ENCODE data around the gene KCNN1.

Gene KCNN1

DNA sequence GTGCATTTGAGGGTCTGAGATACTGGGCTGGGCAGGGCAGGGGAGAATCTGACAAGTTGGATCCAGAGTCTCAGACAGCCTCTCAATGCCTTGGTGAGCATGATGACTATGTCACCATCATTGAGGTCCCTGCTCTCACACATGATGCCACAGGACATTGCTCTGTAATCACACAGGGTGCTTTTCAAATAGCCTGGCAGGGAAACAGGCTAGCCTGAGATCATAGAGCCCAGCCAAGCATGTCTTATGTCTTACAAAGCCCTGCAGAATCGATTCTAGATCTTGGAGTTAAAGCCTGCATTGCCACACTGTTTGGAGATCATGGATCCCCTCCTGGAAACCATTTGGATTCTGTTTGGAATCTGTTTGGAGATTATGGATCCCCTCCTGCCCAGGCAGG lies 5.3 kb downstream of the KCNN1 start:
- POLR2A ChIA-PET = no interaction called here
- no peak for TF ChIP-seq IKZF3 (tag by site-specific recombination; IDR thresholded peaks at IDR 0.05)
- TF ChIP-seq ZNF623 (tag by site-specific recombination; IDR thresholded peaks at IDR 0.05) = 0 out of 2 replicates have a peak, but pooled peaks have one; percentile 27
- no peak for TF ChIP-seq ZFHX2 (tag by site-specific recombination; conservative IDR thresholded peaks at IDR 0.05)
- no peak for TF ChIP-seq ZNF621 (tag by site-specific recombination; IDR thresholded peaks at IDR 0.05)
- peak; percentile 97 for TF ChIP-seq ZBTB17 (tag by site-specific recombination; IDR thresholded peaks at IDR 0.05)
- Histone ChIP-seq H3K4me3 (ENCODE audit: low read depth, low read length) (no peak overlapping the region), H3K36me3 (ENCODE audit: control insufficient read depth in 2 of 2, insufficient read depth in 1 of 2, low read length in 2 of 2) (peaks cover 0 to 3% of the 10 kb centered on the region in 2 experiments; a peak in 1 of 3 replicates), H3K9me3 (ENCODE audit: control insufficient read depth, insufficient read depth, low read depth, low read length) (no peaks in the 10 kb centered on the region), H3K4me1 (ENCODE audit: control insufficient read depth, insufficient read depth, low read length) (no peaks in the 10 kb centered on the region), H3K27ac (ENCODE audit: extremely low read depth, low read depth, low read length) (no peak overlapping the region)
- CTCF ChIA-PET = no interaction called here

DNA sequence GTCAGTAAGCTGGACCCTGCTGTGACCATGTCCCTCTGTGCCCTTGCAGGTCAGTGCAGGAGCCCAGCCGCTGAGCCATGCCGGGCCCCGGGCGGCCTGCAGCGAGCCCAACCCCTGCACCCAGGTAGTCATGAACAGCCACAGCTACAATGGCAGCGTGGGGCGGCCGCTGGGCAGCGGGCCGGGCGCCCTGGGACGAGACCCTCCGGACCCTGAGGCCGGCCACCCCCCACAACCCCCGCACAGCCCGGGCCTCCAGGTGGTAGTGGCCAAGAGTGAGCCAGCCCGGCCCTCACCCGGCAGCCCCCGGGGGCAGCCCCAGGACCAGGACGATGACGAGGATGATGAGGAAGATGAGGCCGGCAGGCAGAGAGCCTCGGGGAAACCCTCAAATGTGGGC lies 6.9 kb downstream of the KCNN1 start:
- POLR2A ChIA-PET = interaction anchor here (0.6 kb wide), 1 partner anchor 37 kb away, joined by 3 read pairs; no protein-coding TSS in a partner anchor
- Histone ChIP-seq H3K9me3 (ENCODE audit: control insufficient read depth, insufficient read depth, low read depth, low read length) (no peaks in the 10 kb centered on the region), H3K4me3 (ENCODE audit: low read depth, low read length) (no peak overlapping the region)

DNA sequence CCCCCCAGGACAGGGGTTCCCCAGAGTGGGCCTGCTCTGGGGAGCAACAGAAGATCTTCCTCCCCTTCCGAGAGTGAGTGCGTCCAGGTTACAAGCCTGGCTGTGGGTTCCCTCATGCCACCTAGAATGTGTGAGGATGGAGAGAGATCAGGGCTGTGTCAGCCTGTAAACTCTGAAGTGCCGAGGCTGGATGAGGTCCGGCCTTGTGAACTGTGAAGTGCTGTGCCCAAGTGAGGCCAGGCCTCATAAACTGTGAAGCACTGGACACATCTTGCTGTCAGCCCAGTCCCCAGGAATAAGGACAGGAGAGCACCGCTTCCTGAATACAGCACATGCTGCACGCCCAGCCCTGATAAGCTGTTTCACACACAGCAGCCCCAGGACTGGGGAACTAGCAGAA lies 7.6 kb downstream of the KCNN1 start:
- POLR2A ChIA-PET = interaction anchor here (0.6 kb wide), 1 partner anchor 37 kb away, joined by 3 read pairs; no protein-coding TSS in a partner anchor
- H3K36me3 ChIP-seq (ENCODE audit: control insufficient read depth in 2 of 2, insufficient read depth in 1 of 2, low read length in 2 of 2) = peaks cover 0 to 3% of the 10 kb centered on the region in 2 experiments; a peak in 1 of 3 replicates

More for the DNA sequence above, 6.9 kb downstream of the KCNN1 start:
- Histone ChIP-seq H3K4me1 (ENCODE audit: control insufficient read depth, insufficient read depth, low read length) (no peaks in the 10 kb centered on the region), H3K27ac (ENCODE audit: extremely low read depth, low read depth, low read length) (no peak overlapping the region), H3K36me3 (ENCODE audit: control insufficient read depth in 2 of 2, insufficient read depth in 1 of 2, low read length in 2 of 2) (peaks cover 0 to 3% of the 10 kb centered on the region in 2 experiments; a peak in 1 of 3 replicates)
- no peak for TF ChIP-seq ZNF677 (tag by site-specific recombination; IDR thresholded peaks at IDR 0.05)
- TF ChIP-seq, protein P1, sequence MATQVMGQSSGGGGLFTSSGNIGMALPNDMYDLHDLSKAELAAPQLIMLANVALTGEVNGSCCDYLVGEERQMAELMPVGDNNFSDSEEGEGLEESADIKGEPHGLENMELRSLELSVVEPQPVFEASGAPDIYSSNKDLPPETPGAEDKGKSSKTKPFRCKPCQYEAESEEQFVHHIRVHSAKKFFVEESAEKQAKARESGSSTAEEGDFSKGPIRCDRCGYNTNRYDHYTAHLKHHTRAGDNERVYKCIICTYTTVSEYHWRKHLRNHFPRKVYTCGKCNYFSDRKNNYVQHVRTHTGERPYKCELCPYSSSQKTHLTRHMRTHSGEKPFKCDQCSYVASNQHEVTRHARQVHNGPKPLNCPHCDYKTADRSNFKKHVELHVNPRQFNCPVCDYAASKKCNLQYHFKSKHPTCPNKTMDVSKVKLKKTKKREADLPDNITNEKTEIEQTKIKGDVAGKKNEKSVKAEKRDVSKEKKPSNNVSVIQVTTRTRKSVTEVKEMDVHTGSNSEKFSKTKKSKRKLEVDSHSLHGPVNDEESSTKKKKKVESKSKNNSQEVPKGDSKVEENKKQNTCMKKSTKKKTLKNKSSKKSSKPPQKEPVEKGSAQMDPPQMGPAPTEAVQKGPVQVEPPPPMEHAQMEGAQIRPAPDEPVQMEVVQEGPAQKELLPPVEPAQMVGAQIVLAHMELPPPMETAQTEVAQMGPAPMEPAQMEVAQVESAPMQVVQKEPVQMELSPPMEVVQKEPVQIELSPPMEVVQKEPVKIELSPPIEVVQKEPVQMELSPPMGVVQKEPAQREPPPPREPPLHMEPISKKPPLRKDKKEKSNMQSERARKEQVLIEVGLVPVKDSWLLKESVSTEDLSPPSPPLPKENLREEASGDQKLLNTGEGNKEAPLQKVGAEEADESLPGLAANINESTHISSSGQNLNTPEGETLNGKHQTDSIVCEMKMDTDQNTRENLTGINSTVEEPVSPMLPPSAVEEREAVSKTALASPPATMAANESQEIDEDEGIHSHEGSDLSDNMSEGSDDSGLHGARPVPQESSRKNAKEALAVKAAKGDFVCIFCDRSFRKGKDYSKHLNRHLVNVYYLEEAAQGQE (tag by site-specific recombination; IDR thresholded peaks at IDR 0.05) = no peak
- TF ChIP-seq ZNF660 (tag by site-specific recombination; IDR thresholded peaks at IDR 0.05) = no peak
- TF ChIP-seq, protein P2, sequence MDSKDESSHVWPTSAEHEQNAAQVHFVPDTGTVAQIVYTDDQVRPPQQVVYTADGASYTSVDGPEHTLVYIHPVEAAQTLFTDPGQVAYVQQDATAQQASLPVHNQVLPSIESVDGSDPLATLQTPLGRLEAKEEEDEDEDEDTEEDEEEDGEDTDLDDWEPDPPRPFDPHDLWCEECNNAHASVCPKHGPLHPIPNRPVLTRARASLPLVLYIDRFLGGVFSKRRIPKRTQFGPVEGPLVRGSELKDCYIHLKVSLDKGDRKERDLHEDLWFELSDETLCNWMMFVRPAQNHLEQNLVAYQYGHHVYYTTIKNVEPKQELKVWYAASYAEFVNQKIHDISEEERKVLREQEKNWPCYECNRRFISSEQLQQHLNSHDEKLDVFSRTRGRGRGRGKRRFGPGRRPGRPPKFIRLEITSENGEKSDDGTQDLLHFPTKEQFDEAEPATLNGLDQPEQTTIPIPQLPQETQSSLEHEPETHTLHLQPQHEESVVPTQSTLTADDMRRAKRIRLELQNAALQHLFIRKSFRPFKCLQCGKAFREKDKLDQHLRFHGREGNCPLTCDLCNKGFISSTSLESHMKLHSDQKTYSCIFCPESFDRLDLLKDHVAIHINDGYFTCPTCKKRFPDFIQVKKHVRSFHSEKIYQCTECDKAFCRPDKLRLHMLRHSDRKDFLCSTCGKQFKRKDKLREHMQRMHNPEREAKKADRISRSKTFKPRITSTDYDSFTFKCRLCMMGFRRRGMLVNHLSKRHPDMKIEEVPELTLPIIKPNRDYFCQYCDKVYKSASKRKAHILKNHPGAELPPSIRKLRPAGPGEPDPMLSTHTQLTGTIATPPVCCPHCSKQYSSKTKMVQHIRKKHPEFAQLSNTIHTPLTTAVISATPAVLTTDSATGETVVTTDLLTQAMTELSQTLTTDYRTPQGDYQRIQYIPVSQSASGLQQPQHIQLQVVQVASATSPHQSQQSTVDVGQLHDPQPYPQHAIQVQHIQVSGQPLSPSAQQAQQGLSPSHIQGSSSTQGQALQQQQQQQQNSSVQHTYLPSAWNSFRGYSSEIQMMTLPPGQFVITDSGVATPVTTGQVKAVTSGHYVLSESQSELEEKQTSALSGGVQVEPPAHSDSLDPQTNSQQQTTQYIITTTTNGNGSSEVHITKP (tag by site-specific recombination; IDR thresholded peaks at IDR 0.05) = no peak
- no peak for TF ChIP-seq ZNF366 (tag by site-specific recombination; conservative IDR thresholded peaks at IDR 0.05)
- no peak for TF ChIP-seq ZNF350 (tag by site-specific recombination; IDR thresholded peaks at IDR 0.05)
- CTCF ChIA-PET = no interaction called here

More for the DNA sequence above, 7.6 kb downstream of the KCNN1 start:
- no peaks in the 10 kb centered on the region for H3K9me3 ChIP-seq (ENCODE audit: control insufficient read depth, insufficient read depth, low read depth, low read length)
- no peak for TF ChIP-seq OSR2 (tag by site-specific recombination; IDR thresholded peaks at IDR 0.05)
- TF ChIP-seq SALL2 (tag by site-specific recombination; IDR thresholded peaks at IDR 0.05; ENCODE audit: borderline replicate concordance) = no peak
- TF ChIP-seq GFI1B (tag by site-specific recombination; IDR thresholded peaks at IDR 0.05) = no peak
- no peak for TF ChIP-seq ZNF175 (tag by site-specific recombination; IDR thresholded peaks at IDR 0.05)
- no peak for TF ChIP-seq ZNF830 (tag by site-specific recombination; IDR thresholded peaks at IDR 0.05; ENCODE audit: low read depth)
- TF ChIP-seq ZNF791 (tag by site-specific recombination; IDR thresholded peaks at IDR 0.05) = no peak
- no peak for TF ChIP-seq ZFP69B (tag by site-specific recombination; IDR thresholded peaks at IDR 0.05)
- TF ChIP-seq GLI4 (tag by site-specific recombination; IDR thresholded peaks at IDR 0.05) = no peak
- TF ChIP-seq ZNF433 (tag by site-specific recombination; IDR thresholded peaks at IDR 0.05; ENCODE audit: low read depth) = no peak
- no peak for TF ChIP-seq ZNF324 (tag by site-specific recombination; IDR thresholded peaks at IDR 0.05)
- no peak for TF ChIP-seq YY2 (tag by site-specific recombination; IDR thresholded peaks at IDR 0.05)
- TF ChIP-seq TRIM28 (IDR thresholded peaks at IDR 0.05; ENCODE audit: borderline replicate concordance, low read length) = no peak
- TF ChIP-seq ZNF514 (tag by site-specific recombination; IDR thresholded peaks at IDR 0.05) = no peak
- TF ChIP-seq ZNF473 (tag by site-specific recombination; IDR thresholded peaks at IDR 0.05) = no peak
- no peak for TF ChIP-seq ZNF24 (tag by site-specific recombination; IDR thresholded peaks at IDR 0.05)
- TF ChIP-seq ZNF600 (tag by site-specific recombination; IDR thresholded peaks at IDR 0.05) = no peak
- no peak overlapping the region for H3K27ac ChIP-seq (ENCODE audit: extremely low read depth, low read depth, low read length)
- CTCF ChIA-PET = no interaction called here
- H3K4me1 ChIP-seq (ENCODE audit: control insufficient read depth, insufficient read depth, low read length) = no peaks in the 10 kb centered on the region
- H3K4me3 ChIP-seq (ENCODE audit: low read depth, low read length) = no peak overlapping the region

Data from HEK293 (cell line).